Caco-2 (cell line): Measurements from ENCODE around the gene PLD2. TPM values are rescaled to one million over a fixed set of nuclear protein-coding genes. Genes with fewer than 3 reads are reported as not detected.

Experiments used
- BruUV-seq: library from RNA; stranded (reverse); fragments of 400-500 nt; replicated peaks from 2 replicates; lab custom pipeline; 2021; lab: Mats Ljungman, UMichigan
- CTCF ChIA-PET: fragments of 300-600 bp; sonication (Branson Sonifier 250); formaldehyde crosslinking; loops from one replicate; lab custom pipeline; 2022; ENCODE audit warnings: antibody characterized with exemption; lab: Charles Lee
- POLR2A ChIA-PET: fragments of 300-600 bp; sonication (Branson Sonifier 250); formaldehyde crosslinking; loops from one replicate; lab custom pipeline; 2022; ENCODE audit warnings: antibody characterized with exemption; lab: Charles Lee
- DNase-seq, 2 experiments: peaks; one replicate each; pipeline versions ENCODE4 v3.0.0 to v3.0.0-alpha.2; 2020 to 2022
- H3K27me3 ChIP-seq: replicated peaks from 2 replicates; pipeline ENCODE4 v1.6.0; 2011; ENCODE audit warnings: low read length; ENCODE audit not compliant: control insufficient read depth, insufficient read depth
- H3K36me3 ChIP-seq: 2 replicates; pipeline ENCODE4 v1.5.1; 2011; ENCODE audit warnings: low read length; ENCODE audit not compliant: control insufficient read depth, insufficient read depth
- H3K4me1 ChIP-seq: fragments of 250-450 bp; sonication (Bioruptor Pico); 2 replicates; pipeline ENCODE4 v1.5.1; 2020; ENCODE audit warnings: mild to moderate bottlenecking
- H3K4me3 ChIP-seq: 2 replicates; pipeline ENCODE4 v1.5.1; 2011; ENCODE audit warnings: low read depth, mild to moderate bottlenecking, control low read depth, low read length
- H3K9me3 ChIP-seq: fragments of 250-450 bp; sonication (Bioruptor Pico); 2 replicates; pipeline ENCODE4 v1.5.1; 2020; ENCODE audit warnings: mild to moderate bottlenecking, moderate library complexity
- H3K27ac Mint-ChIP-seq: one replicate; pipeline ENCODE4 v1.8.0; 2022; ENCODE audit warnings: mixed read lengths; ENCODE audit not compliant: unreplicated experiment
- H3K27me3 Mint-ChIP-seq: one replicate; pipeline ENCODE4 v1.8.0; 2022; ENCODE audit warnings: mixed read lengths; ENCODE audit not compliant: insufficient read depth, unreplicated experiment
- H3K36me3 Mint-ChIP-seq: one replicate; pipeline ENCODE4 v1.8.0; 2022; ENCODE audit warnings: mild to moderate bottlenecking, mixed read lengths; ENCODE audit not compliant: insufficient read depth, unreplicated experiment
- H3K4me1 Mint-ChIP-seq: one replicate; pipeline ENCODE4 v1.8.0; 2022; ENCODE audit warnings: low read depth, mixed read lengths; ENCODE audit not compliant: unreplicated experiment
- H3K4me3 Mint-ChIP-seq: one replicate; pipeline ENCODE4 v1.8.0; 2022; ENCODE audit warnings: mild to moderate bottlenecking, moderate library complexity, mixed read lengths; ENCODE audit not compliant: unreplicated experiment
- H3K9me3 Mint-ChIP-seq: one replicate; pipeline ENCODE4 v1.8.0; 2022; ENCODE audit warnings: mixed read lengths; ENCODE audit not compliant: unreplicated experiment
- CTCF ChIP-seq, 2 experiments: fragments of 200-600 bp in 1 of 2; IDR thresholded peaks; 1 replicate in 1 of 2; 2 replicates in 1 of 2; pipeline versions ENCODE4 v1.5.1 to v1.8.0; 2011 to 2022; ENCODE audit warnings: antibody characterized with exemption in 1 of 2, control low read depth in 1 of 2, inconsistent platforms in 1 of 2, low read depth in 1 of 2, low read length in 1 of 2, mild to moderate bottlenecking in 1 of 2, moderate library complexity in 1 of 2; ENCODE audit not compliant: insufficient read depth in 1 of 2, severe bottlenecking in 1 of 2, unreplicated experiment in 1 of 2
- intact Hi-C: fragments of 100-400 bp; cut with micrococcal nuclease; formaldehyde crosslinking; loops from one replicate; pipeline ENCODE4 v1.10.0; 2022; ENCODE audit not compliant: unreplicated experiment
- total RNA-seq: library from RNA; stranded (reverse); gene quantifications from 2 replicates; pipeline ENCODE4 v1.2.3, GENCODE V29; 2022

PLD2 gene
- total RNA-seq, 1 experiment from 2014 or later: 47.2 TPM

DNA sequence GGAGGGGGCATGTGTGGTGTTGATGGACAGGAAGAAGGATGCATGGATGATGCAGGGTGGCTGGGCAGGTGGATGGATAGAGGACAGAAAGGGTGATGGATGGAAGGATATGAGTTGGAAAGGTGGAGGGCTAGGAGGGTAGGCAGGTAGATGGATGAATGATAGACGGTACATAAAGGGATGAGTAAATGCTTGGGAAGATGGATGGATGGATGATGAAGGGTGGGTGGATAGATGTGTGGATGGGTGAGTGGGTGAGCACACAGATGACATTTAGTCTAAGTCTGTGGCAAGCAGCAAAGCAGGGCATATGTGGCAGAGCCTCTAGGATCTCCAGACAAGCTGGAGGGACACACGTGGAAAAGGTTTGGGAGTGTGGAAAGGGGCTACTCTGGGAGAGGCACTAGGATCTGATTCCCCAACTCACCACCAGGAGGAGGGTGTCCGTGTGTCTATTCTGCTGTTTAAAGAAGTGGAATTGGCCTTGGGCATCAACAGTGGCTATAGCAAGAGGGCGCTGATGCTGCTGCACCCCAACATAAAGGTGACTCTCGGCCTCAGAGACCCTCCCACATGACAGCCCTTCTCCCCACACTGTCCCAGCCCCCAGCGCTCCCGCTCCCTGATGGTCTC is 8.2 kb downstream of the PLD2 start:
- POLR2A ChIA-PET: no interaction called here
- H3K27ac Mint-ChIP-seq: no peak overlapping the region
- peak; percentile 14 to 21 for TF ChIP-seq CTCF (IDR thresholded peaks at IDR 0.05; ENCODE audit: insufficient read depth in 1 of 2, low read depth in 1 of 2, low read length in 1 of 2, severe bottlenecking in 1 of 2, unreplicated experiment in 1 of 2)
- no peaks in the 10 kb centered on the region for H3K9me3 ChIP-seq
- no TSS peak for BruUV-seq
- CTCF ChIA-PET: no interaction called here
- no peaks in the 10 kb centered on the region for H3K27me3 Mint-ChIP-seq
- intact Hi-C loops: no loop called here
- no peaks in the 10 kb centered on the region for H3K9me3 Mint-ChIP-seq
- no peaks in the 10 kb centered on the region for H3K27me3 ChIP-seq
- peaks cover 40% of the 10 kb centered on the region for H3K36me3 Mint-ChIP-seq
- H3K4me3 Mint-ChIP-seq: no peak overlapping the region
- no peaks in the 10 kb centered on the region for H3K4me1 Mint-ChIP-seq
- DNase-seq: no peak
- H3K4me3 ChIP-seq: no peak overlapping the region
- H3K4me1 ChIP-seq: no peaks in the 10 kb centered on the region
- H3K36me3 ChIP-seq: no peaks in the 10 kb centered on the region

GRCh38 chr17:4816826-4817225 is 9.9 kb downstream of the PLD2 start:
- ChIA-PET CTCF (no interaction called here), POLR2A (no interaction called here)
- intact Hi-C loops: no loop called here
- Histone ChIP-seq H3K27me3 (no peaks in the 10 kb centered on the region), H3K9me3 (no peaks in the 10 kb centered on the region), H3K4me1 (no peaks in the 10 kb centered on the region), H3K4me3 (no peak overlapping the region), H3K36me3 (no peaks in the 10 kb centered on the region)
- no peaks in the 10 kb centered on the region for H3K27me3 Mint-ChIP-seq
- no peaks in the 10 kb centered on the region for H3K9me3 Mint-ChIP-seq
- BruUV-seq: no TSS peak
- H3K4me1 Mint-ChIP-seq: no peaks in the 10 kb centered on the region
- no peak overlapping the region for H3K27ac Mint-ChIP-seq
- TF ChIP-seq CTCF (IDR thresholded peaks at IDR 0.05; ENCODE audit: insufficient read depth in 1 of 2, low read depth in 1 of 2, low read length in 1 of 2, severe bottlenecking in 1 of 2, unreplicated experiment in 1 of 2): no peak
- no peak overlapping the region for H3K4me3 Mint-ChIP-seq
- peaks cover 33% of the 10 kb centered on the region for H3K36me3 Mint-ChIP-seq
- no peak for DNase-seq

GRCh38 chr17:4818276-4818675 is 11.3 kb downstream of the PLD2 start:
- ChIA-PET CTCF (no interaction called here), POLR2A (no interaction called here)
- H3K4me3 Mint-ChIP-seq: no peak overlapping the region
- TF ChIP-seq CTCF (IDR thresholded peaks at IDR 0.05; ENCODE audit: insufficient read depth in 1 of 2, low read depth in 1 of 2, low read length in 1 of 2, severe bottlenecking in 1 of 2, unreplicated experiment in 1 of 2): no peak
- intact Hi-C loops: no loop called here
- H3K4me1 Mint-ChIP-seq: no peaks in the 10 kb centered on the region
- BruUV-seq: no TSS peak
- Histone ChIP-seq H3K9me3 (no peaks in the 10 kb centered on the region), H3K27me3 (no peaks in the 10 kb centered on the region), H3K36me3 (no peaks in the 10 kb centered on the region), H3K4me3 (no peak overlapping the region), H3K4me1 (no peaks in the 10 kb centered on the region)
- H3K27ac Mint-ChIP-seq: no peak overlapping the region
- H3K9me3 Mint-ChIP-seq: no peaks in the 10 kb centered on the region
- DNase-seq: no peak
- H3K36me3 Mint-ChIP-seq: peaks cover 33% of the 10 kb centered on the region
- no peaks in the 10 kb centered on the region for H3K27me3 Mint-ChIP-seq
